Fibroblast of lung (primary cell): Measurements from ENCODE around the gene ZFAND5. TPM values are rescaled to one million over a fixed set of nuclear protein-coding genes. Genes with fewer than 3 reads are reported as not detected.

Source experiments
- DNase-seq, 2 donors: peaks; one replicate each; pipeline versions ENCODE4 v3.0.0 to v3.0.0-alpha.2; 2010; ENCODE audit warnings: low read depth in 2 of 2
- H2AFZ ChIP-seq: 2 replicates; pipeline ENCODE4 v1.5.1; 2012; ENCODE audit warnings: low read length, control low read depth, inconsistent platforms
- H3K27ac ChIP-seq: 2 replicates; pipeline ENCODE4 v1.5.1; 2011; ENCODE audit warnings: low read length, control low read depth; ENCODE audit not compliant: insufficient read depth
- H3K27me3 ChIP-seq: 2 replicates; pipeline ENCODE4 v1.5.1; 2011; ENCODE audit warnings: mild to moderate bottlenecking, low read length; ENCODE audit not compliant: control insufficient read depth, insufficient read depth
- H3K36me3 ChIP-seq: 2 replicates; pipeline ENCODE4 v1.5.1; 2011; ENCODE audit warnings: low read length; ENCODE audit not compliant: control insufficient read depth, insufficient read depth
- H3K4me1 ChIP-seq: 2 replicates; pipeline ENCODE4 v1.5.1; 2011; ENCODE audit warnings: low read length; ENCODE audit not compliant: control insufficient read depth, insufficient read depth; ENCODE audit errors: extremely low read depth
- H3K4me2 ChIP-seq: 2 replicates; pipeline ENCODE4 v1.5.1; 2011; ENCODE audit warnings: low read length, control low read depth; ENCODE audit not compliant: insufficient read depth; ENCODE audit errors: extremely low read depth
- H3K4me3 ChIP-seq, 4 experiments: fragments of 200-600 bp in 1 of 4; sonication (generic) in 1 of 4; replicated peaks in 1 of 4; 2 replicates each; pipeline ENCODE4 v1.5.1; 2011 to 2016; ENCODE audit warnings: low read length in 4 of 4, low read depth in 3 of 4, mild to moderate bottlenecking in 3 of 4, control low read depth in 2 of 4, inconsistent platforms in 1 of 4, mixed read lengths in 1 of 4; ENCODE audit not compliant: insufficient read depth in 1 of 4; ENCODE audit errors: control extremely low read depth in 1 of 4
- H3K79me2 ChIP-seq: 2 replicates; pipeline ENCODE4 v1.5.1; 2012; ENCODE audit warnings: mild to moderate bottlenecking, low read length, inconsistent platforms; ENCODE audit not compliant: control insufficient read depth, insufficient read depth
- H3K9ac ChIP-seq: 2 replicates; pipeline ENCODE4 v1.5.1; 2011; ENCODE audit warnings: mild to moderate bottlenecking, low read length, control low read depth; ENCODE audit not compliant: insufficient read depth
- H3K9me3 ChIP-seq: 2 replicates; pipeline ENCODE4 v1.5.1; 2012; ENCODE audit warnings: low read depth, low read length; ENCODE audit not compliant: control insufficient read depth, insufficient read depth
- H4K20me1 ChIP-seq: 2 replicates; pipeline ENCODE4 v1.5.1; 2011; ENCODE audit warnings: low read length; ENCODE audit not compliant: control insufficient read depth, insufficient read depth; ENCODE audit errors: extremely low read depth
- CTCF ChIP-seq, 2 donors: IDR thresholded peaks in 1 of 2; conservative IDR thresholded peaks in 1 of 2; 1 replicate in 1 of 2; 2 replicates in 1 of 2; pipeline ENCODE4 v1.5.1; 2011 to 2012; ENCODE audit warnings: low read length in 2 of 2, control low read depth in 1 of 2, inconsistent platforms in 1 of 2, low read depth in 1 of 2, mild to moderate bottlenecking in 1 of 2
- EZH2 ChIP-seq: IDR thresholded peaks from 2 replicates; pipeline ENCODE4 v1.5.1; 2012; ENCODE audit warnings: low read length, control low read depth, mild to moderate bottlenecking; ENCODE audit errors: missing control alignments
- polyA plus RNA-seq, 2 donors: library from polyadenylated mRNA; depleted of rRNA in 1 of 2; stranded (reverse) in 1 of 2; unstranded in 1 of 2; fragments of >200 nt; gene quantifications; 2 replicates each; pipeline ENCODE4 v1.2.1, GENCODE V29; 2011 to 2012; ENCODE audit warnings: missing spikeins in 1 of 2
- total RNA-seq: library from RNA; depleted of rRNA; stranded (reverse); fragments of >200 nt; gene quantifications from 2 replicates; pipeline ENCODE4 v1.2.1, GENCODE V29; 2014

Gene ZFAND5
- total and polyA plus RNA-seq, 2 donors (not counting 1 experiment from before 2014, with no cell fraction given), result 153 to 159 TPM

- Histone ChIP-seq H3K27me3 (no peaks in the 10 kb centered on the region), H3K9ac (no peak overlapping the region), H2AFZ (no peak overlapping the region), H4K20me1 (no peaks in the 10 kb centered on the region), H3K27ac (no peak overlapping the region), H3K4me1 (no peaks in the 10 kb centered on the region), H3K9me3 (no peaks in the 10 kb centered on the region), H3K79me2 (no peaks in the 10 kb centered on the region), H3K4me3 (no peak overlapping the region), H3K4me2 (no peak overlapping the region), H3K36me3 (no peaks in the 10 kb centered on the region)
- DNase-seq, result no peak
- TF ChIP-seq EZH2 (no peak), CTCF (conservative IDR thresholded peaks at IDR 0.05 in 1 of 2, IDR thresholded peaks at IDR 0.05 in 1 of 2; ENCODE audit: low read depth in 1 of 2, low read length in 2 of 2) (no peak)
Measured at GRCh38 chr9:72322678-72323077, 42.3 kb downstream of the ZFAND5 start.

- no peak overlapping the region for H3K27ac ChIP-seq
- no peaks in the 10 kb centered on the region for H3K9me3 ChIP-seq
- peak in 1 of 2 donors; percentile 20 for DNase-seq
- no peaks in the 10 kb centered on the region for H3K27me3 ChIP-seq
- H3K4me1 ChIP-seq, result no peaks in the 10 kb centered on the region
- no peak overlapping the region for H3K9ac ChIP-seq
- no peaks in the 10 kb centered on the region for H4K20me1 ChIP-seq
- no peaks in the 10 kb centered on the region for H3K79me2 ChIP-seq
- TF ChIP-seq CTCF (conservative IDR thresholded peaks at IDR 0.05 in 1 of 2, IDR thresholded peaks at IDR 0.05 in 1 of 2; ENCODE audit: low read depth in 1 of 2, low read length in 2 of 2), result no peak
- TF ChIP-seq EZH2, result no peak
- no peaks in the 10 kb centered on the region for H3K36me3 ChIP-seq
- no peak overlapping the region for H3K4me3 ChIP-seq
- no peak overlapping the region for H3K4me2 ChIP-seq
- H2AFZ ChIP-seq, result no peak overlapping the region
Measured at GRCh38 chr9:72322259-72322658, 42.7 kb downstream of the ZFAND5 start.

GRCh38 chr9:72315510-72316311, 49.3 kb downstream of the ZFAND5 start:
- H2AFZ ChIP-seq, result peak overlapping the region; percentile 71
- peak; percentile 64 to 91 for DNase-seq
- H3K27me3 ChIP-seq, result no peaks in the 10 kb centered on the region
- no peak overlapping the region for H3K9ac ChIP-seq
- H3K36me3 ChIP-seq, result no peaks in the 10 kb centered on the region
- H4K20me1 ChIP-seq, result no peaks in the 10 kb centered on the region
- peak overlapping the region; percentile 66 for H3K4me2 ChIP-seq
- H3K79me2 ChIP-seq, result no peaks in the 10 kb centered on the region
- no peak overlapping the region for H3K27ac ChIP-seq
- peak overlapping the region in 3 of 4 experiments; percentile 6 to 17 (median 14) for H3K4me3 ChIP-seq
- peaks cover 17% of the 10 kb centered on the region for H3K4me1 ChIP-seq
- no peaks in the 10 kb centered on the region for H3K9me3 ChIP-seq
- TF ChIP-seq EZH2, result no peak
- TF ChIP-seq CTCF (conservative IDR thresholded peaks at IDR 0.05 in 1 of 2, IDR thresholded peaks at IDR 0.05 in 1 of 2; ENCODE audit: low read depth in 1 of 2, low read length in 2 of 2), result no peak
